Measurements from ENCODE around the gene PRG2.
"Not testable (repeated sequence)": the region's sequence is repeated elsewhere in the genome, so short reads cannot be mapped to it uniquely, and the experiment has no call there.

PRG2 gene

GRCh38 chr11:57418131-57418530, 27.7 kb upstream of the PRG2 start:
- DNase-seq: no peak

- DNase-seq: no peak
Observed at GRCh38 chr11:57417056-57417455, 26.6 kb upstream of the PRG2 start.

- no peak for DNase-seq
Observed at GRCh38 chr11:57416436-57416835, 26.0 kb upstream of the PRG2 start.

GRCh38 chr11:57414612-57415212, 24.3 kb upstream of the PRG2 start:
- no peak for DNase-seq

- DNase-seq: no peak
Observed at GRCh38 chr11:57413681-57414080, 23.2 kb upstream of the PRG2 start.

- DNase-seq: no peak
Observed at GRCh38 chr11:57410287-57410686, 19.8 kb upstream of the PRG2 start.

- DNase-seq: no peak
Observed at GRCh38 chr11:57409321-57410100, 19.1 kb upstream of the PRG2 start.

GRCh38 chr11:57408771-57409170, 18.3 kb upstream of the PRG2 start:
- no peak for DNase-seq

- DNase-seq: no peak
Observed at GRCh38 chr11:57407941-57408475, 17.6 kb upstream of the PRG2 start.

- no peak for DNase-seq
Observed at GRCh38 chr11:57407010-57407920, 16.8 kb upstream of the PRG2 start.

GRCh38 chr11:57406337-57406904, 16.0 kb upstream of the PRG2 start:
- no peak for DNase-seq

GRCh38 chr11:57405271-57405860, 14.9 kb upstream of the PRG2 start:
- DNase-seq: no peak

GRCh38 chr11:57403802-57404147, 13.3 kb upstream of the PRG2 start:
- DNase-seq: no peak

- DNase-seq: not testable (repeated sequence)
Observed at GRCh38 chr11:57403003-57403801, 12.8 kb upstream of the PRG2 start.

- peak in 1 of 2 experiments; percentile 14 for DNase-seq
Observed at GRCh38 chr11:57402188-57403002, 11.9 kb upstream of the PRG2 start.

- no peak for DNase-seq
Observed at GRCh38 chr11:57399972-57400578, 9.6 kb upstream of the PRG2 start.

- no peak for DNase-seq
Observed at GRCh38 chr11:57399221-57399620, 8.8 kb upstream of the PRG2 start.

- DNase-seq: no peak
Observed at GRCh38 chr11:57397394-57397990, 7.0 kb upstream of the PRG2 start.

GRCh38 chr11:57396744-57397143, 6.3 kb upstream of the PRG2 start:
- no peak for DNase-seq

All from SW 1271 (cell line).